A673 (cell line): ENCODE measurements around the gene LIN7B. TPM values are rescaled to one million over a fixed set of nuclear protein-coding genes. Genes with fewer than 3 reads are reported as not detected.

Source experiments
- BruUV-seq: library from RNA; stranded (reverse); fragments of 400-500 nt; replicated peaks from 2 replicates; lab custom pipeline; 2021; lab: Mats Ljungman, UMichigan
- CTCF ChIA-PET: fragments of 300-600 bp; sonication (Branson Sonifier 250); formaldehyde crosslinking; loops from one replicate; lab custom pipeline; 2022; ENCODE audit warnings: antibody characterized with exemption; lab: Charles Lee
- POLR2A ChIA-PET: fragments of 300-600 bp; sonication (Branson Sonifier 250); formaldehyde crosslinking; loops from one replicate; lab custom pipeline; 2022; ENCODE audit warnings: antibody characterized with exemption; ENCODE audit not compliant: low non-redundant PET; lab: Charles Lee
- DNase-seq: peaks from one replicate; pipeline ENCODE4 v3.0.0-alpha.2; 2015; ENCODE audit warnings: low spot score
- H3K27ac ChIP-seq: fragments of 200-600 bp; sonication (generic); 2 replicates; pipeline ENCODE4 v1.5.1; 2016; ENCODE audit warnings: mixed run types, low read depth, mild to moderate bottlenecking, mixed read lengths, antibody characterized with exemption, low read length; ENCODE audit not compliant: poor library complexity, severe bottlenecking
- H3K27me3 ChIP-seq: fragments of 200-600 bp; sonication (generic); replicated peaks from 2 replicates; pipeline ENCODE4 v1.6.1; 2017; ENCODE audit warnings: mixed run types, low read depth, mild to moderate bottlenecking, mixed read lengths, antibody characterized with exemption, low read length; ENCODE audit not compliant: insufficient read depth, poor library complexity
- H3K36me3 ChIP-seq: fragments of 200-600 bp; sonication (generic); 2 replicates; pipeline ENCODE4 v1.6.1; 2016; ENCODE audit warnings: mixed run types, mild to moderate bottlenecking, mixed read lengths, antibody characterized with exemption, low read length; ENCODE audit not compliant: insufficient read depth, poor library complexity, severe bottlenecking
- H3K4me1 ChIP-seq: fragments of 200-600 bp; sonication (generic); 2 replicates; pipeline ENCODE4 v1.6.1; 2017; ENCODE audit warnings: mixed run types, mild to moderate bottlenecking, mixed read lengths, antibody characterized with exemption, low read length; ENCODE audit not compliant: insufficient read depth, poor library complexity, severe bottlenecking
- H3K4me3 ChIP-seq: fragments of 200-600 bp; sonication (generic); 2 replicates; pipeline ENCODE4 v1.5.1; 2016; ENCODE audit warnings: low read depth, mixed run types, mild to moderate bottlenecking, mixed read lengths, low read length; ENCODE audit not compliant: poor library complexity, severe bottlenecking
- H3K9me3 ChIP-seq: fragments of 200-600 bp; sonication (generic); 2 replicates; pipeline ENCODE4 v1.6.1; 2016; ENCODE audit warnings: mixed run types, low read depth, mild to moderate bottlenecking, mixed read lengths, antibody characterized with exemption, low read length; ENCODE audit not compliant: poor library complexity, severe bottlenecking
- CTCF ChIP-seq: fragments of 300-800, 200-600 bp; sonication (generic); conservative IDR thresholded peaks from 2 replicates; pipeline ENCODE4 v1.5.1; 2017; ENCODE audit warnings: low read depth, mild to moderate bottlenecking, antibody characterized with exemption, low read length, moderate library complexity, mixed read lengths
- EZH2 ChIP-seq: fragments of 200-600 bp; sonication (generic); IDR thresholded peaks from 2 replicates; pipeline ENCODE4 v1.6.1; 2017; ENCODE audit warnings: borderline replicate concordance, low read depth, mild to moderate bottlenecking, mixed read lengths, antibody characterized with exemption, low read length; ENCODE audit not compliant: poor library complexity, severe bottlenecking
- intact Hi-C: fragments of 100-400 bp; cut with micrococcal nuclease; formaldehyde crosslinking; loops from one replicate; pipeline ENCODE4 v1.10.0; 2022; ENCODE audit not compliant: unreplicated experiment
- total RNA-seq: library from RNA; stranded (reverse); gene quantifications from 2 replicates; pipeline ENCODE4 v1.2.3, GENCODE V29; 2021

LIN7B gene
- total RNA-seq, 1 experiment from 2014 or later, result 19.9 TPM

GRCh38 chr19:49130325-49130724 is 16.2 kb downstream of the LIN7B start:
- TF ChIP-seq EZH2, result no peak
- TF ChIP-seq CTCF, result no peak
- no peak for DNase-seq
- H3K27me3 ChIP-seq, result no peaks in the 10 kb centered on the region
- H3K4me1 ChIP-seq, result peaks cover 21% of the 10 kb centered on the region
- POLR2A ChIA-PET, result no interaction called here
- H3K36me3 ChIP-seq, result peaks cover 26% of the 10 kb centered on the region
- no TSS peak for BruUV-seq
- H3K4me3 ChIP-seq, result no peak overlapping the region
- no peaks in the 10 kb centered on the region for H3K9me3 ChIP-seq
- CTCF ChIA-PET, result no interaction called here
- intact Hi-C loops, result no loop called here
- no peak overlapping the region for H3K27ac ChIP-seq

- DNase-seq, result no peak
- TF ChIP-seq EZH2 (no peak), CTCF (no peak)
- intact Hi-C loops, result no loop called here
- ChIA-PET CTCF (no interaction called here), POLR2A (no interaction called here)
- BruUV-seq, result no TSS peak
- Histone ChIP-seq H3K27me3 (no peaks in the 10 kb centered on the region), H3K9me3 (no peaks in the 10 kb centered on the region), H3K27ac (no peak overlapping the region), H3K4me3 (no peak overlapping the region), H3K4me1 (peaks cover 15% of the 10 kb centered on the region), H3K36me3 (peaks cover 32% of the 10 kb centered on the region)
These were observed 18.9 kb downstream of the LIN7B start for GRCh38 chr19:49132974-49133609.

- POLR2A ChIA-PET, result no interaction called here
- no TSS peak for BruUV-seq
- CTCF ChIA-PET, result no interaction called here
These were observed 19.7 kb downstream of the LIN7B start for GRCh38 chr19:49133621-49134454.

More at GRCh38 chr19:49133621-49134454, 19.7 kb downstream of the LIN7B start:
- no peaks in the 10 kb centered on the region for H3K27me3 ChIP-seq
- no peaks in the 10 kb centered on the region for H3K9me3 ChIP-seq
- no peak for DNase-seq
- intact Hi-C loops, result no loop called here
- TF ChIP-seq CTCF (no peak), EZH2 (no peak)
- peaks cover 32% of the 10 kb centered on the region for H3K36me3 ChIP-seq
- no peak overlapping the region for H3K27ac ChIP-seq
- peaks cover 11% of the 10 kb centered on the region for H3K4me1 ChIP-seq
- H3K4me3 ChIP-seq, result no peak overlapping the region
